IPS-18a (cell line): ENCODE results near the gene VSTM4.

ENCODE experiments used
- H3K27ac ChIP-seq: one replicate; pipeline ENCODE4 v1.5.1; 2013; ENCODE audit warnings: low read length
- H3K27me3 ChIP-seq: one replicate; pipeline ENCODE4 v1.6.1; 2013; ENCODE audit warnings: mild to moderate bottlenecking, low read length; ENCODE audit not compliant: control insufficient read depth, insufficient read depth
- H3K36me3 ChIP-seq: one replicate; pipeline ENCODE4 v1.6.1; 2013; ENCODE audit warnings: low read depth, low read length; ENCODE audit not compliant: control insufficient read depth
- H3K4me1 ChIP-seq: one replicate; pipeline ENCODE4 v1.6.1; 2013; ENCODE audit warnings: low read depth, low read length; ENCODE audit not compliant: control insufficient read depth
- H3K4me3 ChIP-seq: one replicate; pipeline ENCODE4 v1.5.1; 2013; ENCODE audit warnings: low read length
- H3K9ac ChIP-seq: one replicate; pipeline ENCODE4 v1.6.1; 2013; ENCODE audit warnings: mild to moderate bottlenecking, low read length, moderate library complexity
- H3K9me3 ChIP-seq: one replicate; pipeline ENCODE4 v1.6.1; 2013; ENCODE audit warnings: low read depth, low read length; ENCODE audit not compliant: control insufficient read depth

Gene VSTM4

DNA sequence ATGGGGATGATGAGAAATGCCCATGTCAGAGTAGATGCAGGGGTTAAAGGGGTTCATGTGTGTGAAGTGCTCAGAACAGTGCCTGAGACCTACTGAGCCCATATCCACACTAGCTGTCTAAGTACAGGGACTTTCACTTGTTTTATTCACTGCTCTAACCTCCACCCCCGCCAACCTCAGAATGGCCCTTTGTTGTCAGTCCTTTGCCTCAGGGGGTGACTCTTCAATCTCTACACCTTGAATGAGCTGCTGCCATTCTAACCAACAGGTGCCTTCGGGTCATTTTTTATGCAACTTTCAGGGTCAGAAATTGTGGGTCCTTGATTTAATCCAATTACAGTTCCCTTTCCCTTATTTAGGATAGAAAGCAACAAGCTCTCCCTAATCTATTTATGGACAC lies 26.2 kb downstream of the VSTM4 start:
- Histone ChIP-seq H3K9ac (no peak overlapping the region), H3K27me3 (no peaks in the 10 kb centered on the region), H3K4me1 (peaks cover 6% of the 10 kb centered on the region), H3K4me3 (no peak overlapping the region), H3K27ac (no peak overlapping the region), H3K36me3 (no peaks in the 10 kb centered on the region), H3K9me3 (peaks cover 11% of the 10 kb centered on the region)

GRCh38 chr10:49086889-49087288 lies 28.4 kb downstream of the VSTM4 start:
- H3K27me3 ChIP-seq, result no peaks in the 10 kb centered on the region
- H3K9ac ChIP-seq, result no peak overlapping the region
- no peaks in the 10 kb centered on the region for H3K36me3 ChIP-seq
- H3K27ac ChIP-seq, result no peak overlapping the region
- no peak overlapping the region for H3K4me3 ChIP-seq
- peaks cover 22% of the 10 kb centered on the region for H3K4me1 ChIP-seq
- peaks cover 11% of the 10 kb centered on the region for H3K9me3 ChIP-seq

DNA sequence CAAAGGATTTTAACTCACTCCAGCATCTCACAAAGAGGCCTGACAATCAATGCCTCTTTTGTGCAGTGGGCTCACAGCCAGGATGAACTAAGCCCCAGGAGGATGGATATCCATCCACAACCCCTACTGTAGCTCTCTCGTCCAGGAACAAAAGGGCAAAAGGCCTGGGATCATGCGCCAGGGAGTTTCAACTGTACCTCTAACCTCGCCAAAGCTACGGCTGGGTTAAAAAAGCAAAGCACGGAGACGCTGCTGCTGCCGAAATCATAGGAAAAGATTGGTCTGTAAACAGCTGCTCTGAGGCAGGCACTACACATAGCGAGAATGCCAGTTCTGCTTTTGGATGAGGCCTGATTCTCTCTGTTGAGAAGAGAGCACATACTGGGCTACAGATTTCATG lies 32.1 kb downstream of the VSTM4 start:
- Histone ChIP-seq H3K4me3 (no peak overlapping the region), H3K4me1 (peaks cover 27% of the 10 kb centered on the region), H3K9me3 (peaks cover 11% of the 10 kb centered on the region), H3K27me3 (no peaks in the 10 kb centered on the region), H3K27ac (no peak overlapping the region), H3K9ac (no peak overlapping the region), H3K36me3 (no peaks in the 10 kb centered on the region)

- H3K9ac ChIP-seq, result no peak overlapping the region
- no peak overlapping the region for H3K27ac ChIP-seq
- H3K27me3 ChIP-seq, result no peaks in the 10 kb centered on the region
- peaks cover 11% of the 10 kb centered on the region for H3K9me3 ChIP-seq
- peaks cover 27% of the 10 kb centered on the region for H3K4me1 ChIP-seq
- H3K36me3 ChIP-seq, result no peaks in the 10 kb centered on the region
- no peak overlapping the region for H3K4me3 ChIP-seq
Observed at GRCh38 chr10:49082766-49083165, 32.6 kb downstream of the VSTM4 start.

DNA sequence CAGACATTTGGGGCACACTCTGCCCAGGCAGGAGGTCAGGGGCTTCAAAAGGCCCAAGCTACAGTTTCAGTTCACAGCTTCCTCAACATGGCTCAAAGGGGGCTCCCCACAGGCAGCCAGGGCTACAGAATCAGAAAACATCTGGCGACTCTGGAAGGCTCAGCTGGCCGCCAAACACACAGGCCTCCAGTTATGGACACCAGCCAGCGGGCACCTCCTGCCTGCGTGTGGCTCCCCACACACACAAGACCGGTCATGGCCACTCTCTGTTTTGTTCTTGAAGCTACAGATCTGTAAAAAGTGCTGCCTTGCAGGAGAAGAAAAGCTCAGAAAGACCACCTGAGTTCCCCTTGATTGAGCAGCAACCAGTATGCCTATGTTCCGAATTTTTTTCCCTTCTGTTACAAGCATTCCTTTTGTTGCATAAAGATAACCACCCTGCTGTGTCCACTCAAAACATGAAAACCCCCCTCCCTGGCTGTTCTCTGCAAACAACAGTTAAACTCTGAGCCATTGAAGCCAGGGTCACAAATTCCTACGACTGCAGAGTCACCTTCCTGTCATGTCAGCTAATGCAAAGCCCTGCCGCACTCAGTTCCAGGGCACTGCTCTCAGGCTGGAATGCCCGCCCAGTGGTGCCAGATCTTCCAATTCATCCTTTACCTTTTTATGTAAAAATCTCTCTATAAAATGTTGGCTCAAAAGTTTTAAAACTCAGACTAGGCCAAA lies 33.6 kb downstream of the VSTM4 start:
- Histone ChIP-seq H3K4me3 (no peak overlapping the region), H3K9me3 (peaks cover 4% of the 10 kb centered on the region), H3K27ac (no peak overlapping the region), H3K4me1 (peaks cover 27% of the 10 kb centered on the region), H3K9ac (no peak overlapping the region), H3K36me3 (no peaks in the 10 kb centered on the region), H3K27me3 (no peaks in the 10 kb centered on the region)

- no peaks in the 10 kb centered on the region for H3K36me3 ChIP-seq
- peaks cover 27% of the 10 kb centered on the region for H3K4me1 ChIP-seq
- H3K9me3 ChIP-seq, result no peaks in the 10 kb centered on the region
- no peaks in the 10 kb centered on the region for H3K27me3 ChIP-seq
- H3K27ac ChIP-seq, result no peak overlapping the region
- H3K9ac ChIP-seq, result no peak overlapping the region
- H3K4me3 ChIP-seq, result no peak overlapping the region
Observed at GRCh38 chr10:49080965-49081364, 34.4 kb downstream of the VSTM4 start.

- Histone ChIP-seq H3K36me3 (no peaks in the 10 kb centered on the region), H3K27ac (no peak overlapping the region), H3K9ac (no peak overlapping the region), H3K4me3 (no peak overlapping the region), H3K9me3 (no peaks in the 10 kb centered on the region), H3K27me3 (no peaks in the 10 kb centered on the region), H3K4me1 (peaks cover 27% of the 10 kb centered on the region)
Observed at GRCh38 chr10:49080071-49080470, 35.3 kb downstream of the VSTM4 start.

GRCh38 chr10:49079499-49079898 lies 35.8 kb downstream of the VSTM4 start:
- Histone ChIP-seq H3K27ac (no peak overlapping the region), H3K27me3 (no peaks in the 10 kb centered on the region), H3K4me3 (no peak overlapping the region), H3K36me3 (no peaks in the 10 kb centered on the region), H3K4me1 (peaks cover 27% of the 10 kb centered on the region), H3K9ac (no peak overlapping the region), H3K9me3 (no peaks in the 10 kb centered on the region)

- no peak overlapping the region for H3K27ac ChIP-seq
- no peak overlapping the region for H3K4me3 ChIP-seq
- no peaks in the 10 kb centered on the region for H3K27me3 ChIP-seq
- H3K4me1 ChIP-seq, result peaks cover 27% of the 10 kb centered on the region
- no peak overlapping the region for H3K9ac ChIP-seq
- no peaks in the 10 kb centered on the region for H3K36me3 ChIP-seq
- no peaks in the 10 kb centered on the region for H3K9me3 ChIP-seq
Observed at GRCh38 chr10:49079072-49079471, 36.2 kb downstream of the VSTM4 start.

GRCh38 chr10:49078433-49078832 lies 36.9 kb downstream of the VSTM4 start:
- H3K4me3 ChIP-seq, result no peak overlapping the region
- H3K36me3 ChIP-seq, result no peaks in the 10 kb centered on the region
- H3K27me3 ChIP-seq, result no peaks in the 10 kb centered on the region
- peaks cover 25% of the 10 kb centered on the region for H3K4me1 ChIP-seq
- H3K27ac ChIP-seq, result no peak overlapping the region
- no peak overlapping the region for H3K9ac ChIP-seq
- no peaks in the 10 kb centered on the region for H3K9me3 ChIP-seq

GRCh38 chr10:49076741-49077521 lies 38.4 kb downstream of the VSTM4 start:
- no peak overlapping the region for H3K9ac ChIP-seq
- H3K9me3 ChIP-seq, result no peaks in the 10 kb centered on the region
- H3K4me1 ChIP-seq, result peaks cover 11% of the 10 kb centered on the region
- H3K36me3 ChIP-seq, result no peaks in the 10 kb centered on the region
- H3K27ac ChIP-seq, result no peak overlapping the region
- no peaks in the 10 kb centered on the region for H3K27me3 ChIP-seq
- no peak overlapping the region for H3K4me3 ChIP-seq

- Histone ChIP-seq H3K36me3 (no peaks in the 10 kb centered on the region), H3K27me3 (no peaks in the 10 kb centered on the region), H3K27ac (no peak overlapping the region), H3K9me3 (no peaks in the 10 kb centered on the region), H3K4me1 (peaks cover 5% of the 10 kb centered on the region), H3K4me3 (no peak overlapping the region), H3K9ac (no peak overlapping the region)
Observed at GRCh38 chr10:49076319-49076718, 39.0 kb downstream of the VSTM4 start.
